ENCODE data around the gene CCDC149. TPM values are rescaled to one million over a fixed set of nuclear protein-coding genes. Genes with fewer than 3 reads are reported as not detected.
A peak's percentile ranks its signal among the peaks of the same experiment; 100 is the strongest.

Gene CCDC149
- total RNA-seq, 1 donor from 2014 or later, result 10.2 TPM

DNA sequence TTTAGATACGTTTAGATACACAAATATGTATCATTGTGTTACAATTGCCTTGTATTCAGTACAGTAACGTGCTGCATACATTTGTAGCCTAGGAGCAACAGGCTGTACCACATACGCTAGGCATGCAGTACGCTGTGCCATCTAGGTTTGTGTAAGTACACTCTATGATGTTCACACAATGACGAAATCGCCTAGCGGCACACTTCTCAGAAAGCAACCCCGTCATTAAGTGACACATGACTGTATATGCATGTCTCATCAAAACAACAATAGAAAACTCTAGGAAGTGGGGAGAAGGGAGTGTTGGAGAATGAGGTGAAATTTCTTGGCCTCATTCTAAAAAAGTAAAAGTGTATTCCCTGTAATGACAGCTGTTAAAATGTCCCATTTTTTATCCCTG lies 32.7 kb downstream of the CCDC149 start:
- no peak overlapping the region for H3K4me2 ChIP-seq (ENCODE audit: low read length)
- no peak for FAIRE-seq

DNA sequence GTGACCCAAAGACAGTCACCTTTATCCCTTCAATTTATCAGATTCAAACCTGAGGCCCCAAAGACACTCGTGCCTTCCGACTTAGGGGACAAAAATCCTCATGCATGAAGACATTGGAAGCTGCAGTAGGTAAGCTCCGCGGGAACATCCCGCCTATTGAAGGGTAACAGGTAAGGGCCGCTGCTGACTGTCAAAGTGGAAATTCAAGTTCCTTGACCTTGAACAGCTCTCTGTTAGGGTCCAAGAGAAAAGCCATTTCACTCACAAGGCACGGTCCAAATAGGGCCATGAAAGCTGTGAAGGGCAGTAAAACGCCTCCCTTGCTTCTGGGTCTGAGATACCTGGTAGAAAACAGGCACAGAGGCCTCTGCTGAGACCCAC lies 34.2 kb downstream of the CCDC149 start:
- Histone ChIP-seq H2AFZ (ENCODE audit: low read depth, low read length) (no peak overlapping the region), H3K4me3 (ENCODE audit: insufficient read depth, low read depth, low read length) (no peak overlapping the region), H3K27me3 (ENCODE audit: insufficient read depth, low read length) (no peaks in the 10 kb centered on the region), H3K4me2 (ENCODE audit: low read length) (no peak overlapping the region), H3K79me2 (ENCODE audit: insufficient read depth, low read length) (no peaks in the 10 kb centered on the region), H4K20me1 (ENCODE audit: insufficient read depth, low read length) (no peaks in the 10 kb centered on the region), H3K36me3 (ENCODE audit: insufficient read depth, low read length) (no peaks in the 10 kb centered on the region), H3K9me3 (ENCODE audit: insufficient read depth, low read depth, low read length) (no peaks in the 10 kb centered on the region), H3K27ac (ENCODE audit: low read depth, low read length) (no peak overlapping the region), H3K9ac (ENCODE audit: low read length) (no peak overlapping the region), H3K4me1 (ENCODE audit: insufficient read depth, low read length) (no peaks in the 10 kb centered on the region)
- H3K4me1 Mint-ChIP-seq (ENCODE audit: low read depth, unreplicated experiment), result no peaks in the 10 kb centered on the region
- FAIRE-seq (no peak), DNase-seq (ENCODE audit: low read depth) (no peak)
- TF ChIP-seq EZH2 (IDR thresholded peaks at IDR 0.05; ENCODE audit: insufficient read depth, low read length), result no peak
- TF ChIP-seq, protein P1, sequence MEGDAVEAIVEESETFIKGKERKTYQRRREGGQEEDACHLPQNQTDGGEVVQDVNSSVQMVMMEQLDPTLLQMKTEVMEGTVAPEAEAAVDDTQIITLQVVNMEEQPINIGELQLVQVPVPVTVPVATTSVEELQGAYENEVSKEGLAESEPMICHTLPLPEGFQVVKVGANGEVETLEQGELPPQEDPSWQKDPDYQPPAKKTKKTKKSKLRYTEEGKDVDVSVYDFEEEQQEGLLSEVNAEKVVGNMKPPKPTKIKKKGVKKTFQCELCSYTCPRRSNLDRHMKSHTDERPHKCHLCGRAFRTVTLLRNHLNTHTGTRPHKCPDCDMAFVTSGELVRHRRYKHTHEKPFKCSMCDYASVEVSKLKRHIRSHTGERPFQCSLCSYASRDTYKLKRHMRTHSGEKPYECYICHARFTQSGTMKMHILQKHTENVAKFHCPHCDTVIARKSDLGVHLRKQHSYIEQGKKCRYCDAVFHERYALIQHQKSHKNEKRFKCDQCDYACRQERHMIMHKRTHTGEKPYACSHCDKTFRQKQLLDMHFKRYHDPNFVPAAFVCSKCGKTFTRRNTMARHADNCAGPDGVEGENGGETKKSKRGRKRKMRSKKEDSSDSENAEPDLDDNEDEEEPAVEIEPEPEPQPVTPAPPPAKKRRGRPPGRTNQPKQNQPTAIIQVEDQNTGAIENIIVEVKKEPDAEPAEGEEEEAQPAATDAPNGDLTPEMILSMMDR (IDR thresholded peaks at IDR 0.05; ENCODE audit: insufficient read depth, low read depth, low read length), result no peak
- no peak overlapping the region for H3K4me3 Mint-ChIP-seq (ENCODE audit: unreplicated experiment)
- H3K27ac Mint-ChIP-seq (ENCODE audit: unreplicated experiment), result no peak overlapping the region
- H3K36me3 Mint-ChIP-seq (ENCODE audit: low read depth, unreplicated experiment), result peaks cover 6% of the 10 kb centered on the region
- no peaks in the 10 kb centered on the region for H3K9me3 Mint-ChIP-seq (ENCODE audit: unreplicated experiment)
- H3K27me3 Mint-ChIP-seq (ENCODE audit: low read depth, unreplicated experiment), result no peaks in the 10 kb centered on the region

More for the DNA sequence above, 32.7 kb downstream of the CCDC149 start:
- H3K36me3 ChIP-seq (ENCODE audit: insufficient read depth, low read length), result no peaks in the 10 kb centered on the region
- no peaks in the 10 kb centered on the region for H4K20me1 ChIP-seq (ENCODE audit: insufficient read depth, low read length)
- no peak overlapping the region for H3K9ac ChIP-seq (ENCODE audit: low read length)
- no peaks in the 10 kb centered on the region for H3K27me3 ChIP-seq (ENCODE audit: insufficient read depth, low read length)
- no peak for DNase-seq (ENCODE audit: low read depth)
- H2AFZ ChIP-seq (ENCODE audit: low read depth, low read length), result no peak overlapping the region
- Mint-ChIP-seq H3K27ac (ENCODE audit: unreplicated experiment) (no peak overlapping the region), H3K9me3 (ENCODE audit: unreplicated experiment) (no peaks in the 10 kb centered on the region), H3K4me1 (ENCODE audit: low read depth, unreplicated experiment) (peaks cover 3% of the 10 kb centered on the region), H3K36me3 (ENCODE audit: low read depth, unreplicated experiment) (peaks cover 6% of the 10 kb centered on the region), H3K27me3 (ENCODE audit: low read depth, unreplicated experiment) (no peaks in the 10 kb centered on the region), H3K4me3 (ENCODE audit: unreplicated experiment) (no peak overlapping the region)
- no peak overlapping the region for H3K4me3 ChIP-seq (ENCODE audit: insufficient read depth, low read depth, low read length)
- no peak for TF ChIP-seq EZH2 (IDR thresholded peaks at IDR 0.05; ENCODE audit: insufficient read depth, low read length)
- TF ChIP-seq, protein P1 (IDR thresholded peaks at IDR 0.05; ENCODE audit: insufficient read depth, low read depth, low read length), result no peak
- H3K79me2 ChIP-seq (ENCODE audit: insufficient read depth, low read length), result no peaks in the 10 kb centered on the region
- H3K4me1 ChIP-seq (ENCODE audit: insufficient read depth, low read length), result no peaks in the 10 kb centered on the region
- no peaks in the 10 kb centered on the region for H3K9me3 ChIP-seq (ENCODE audit: insufficient read depth, low read depth, low read length)
- H3K27ac ChIP-seq (ENCODE audit: low read depth, low read length), result no peak overlapping the region

DNA sequence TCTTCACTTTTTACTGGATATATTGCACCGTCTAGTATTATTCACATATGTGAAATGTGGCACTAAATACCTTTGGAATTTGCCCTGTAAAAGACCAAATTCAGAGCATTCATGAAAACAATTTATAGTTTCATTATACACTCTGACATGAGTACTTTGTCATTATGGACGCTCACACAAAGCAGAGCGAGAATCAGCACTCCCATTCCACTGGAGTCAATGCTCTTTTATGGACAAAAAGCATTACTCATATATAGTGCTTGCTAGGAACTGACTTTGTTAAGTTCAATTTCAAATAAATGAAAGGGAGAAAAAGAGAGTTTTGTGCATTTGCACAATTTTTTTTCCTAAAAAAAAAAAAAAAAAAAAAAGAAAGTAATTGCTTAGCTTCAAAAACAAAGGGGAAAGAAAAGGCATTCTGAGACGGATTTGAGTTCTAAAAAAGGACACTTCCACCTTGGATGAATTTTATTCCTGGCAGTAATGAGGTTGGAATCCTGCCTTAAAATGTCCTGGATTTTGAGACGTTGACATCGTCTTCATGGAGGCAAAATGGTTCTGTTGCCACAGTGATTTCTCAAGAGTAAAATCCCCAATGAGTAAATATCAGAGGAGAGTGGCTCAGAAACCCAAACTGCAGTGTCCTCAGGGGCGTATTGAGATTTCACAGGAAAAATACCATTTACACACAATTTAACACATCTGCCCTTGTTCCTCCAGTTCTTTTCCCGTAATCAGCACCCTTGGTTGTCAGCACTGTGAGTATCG lies 34.8 kb downstream of the CCDC149 start:
- peaks cover 10% of the 10 kb centered on the region for H3K36me3 Mint-ChIP-seq (ENCODE audit: low read depth, unreplicated experiment)
- no peak overlapping the region for H3K4me2 ChIP-seq (ENCODE audit: low read length)
- no peaks in the 10 kb centered on the region for H3K9me3 Mint-ChIP-seq (ENCODE audit: unreplicated experiment)
- H3K36me3 ChIP-seq (ENCODE audit: insufficient read depth, low read length), result no peaks in the 10 kb centered on the region
- DNase-seq (ENCODE audit: low read depth), result peak; percentile 21
- H3K27ac Mint-ChIP-seq (ENCODE audit: unreplicated experiment), result no peak overlapping the region
- no peaks in the 10 kb centered on the region for H3K4me1 Mint-ChIP-seq (ENCODE audit: low read depth, unreplicated experiment)
- H3K4me3 ChIP-seq (ENCODE audit: insufficient read depth, low read depth, low read length), result no peak overlapping the region
- H3K4me1 ChIP-seq (ENCODE audit: insufficient read depth, low read length), result no peaks in the 10 kb centered on the region
- FAIRE-seq, result no peak
- no peak overlapping the region for H3K4me3 Mint-ChIP-seq (ENCODE audit: unreplicated experiment)
- no peaks in the 10 kb centered on the region for H3K27me3 ChIP-seq (ENCODE audit: insufficient read depth, low read length)
- no peaks in the 10 kb centered on the region for H4K20me1 ChIP-seq (ENCODE audit: insufficient read depth, low read length)
- H3K9me3 ChIP-seq (ENCODE audit: insufficient read depth, low read depth, low read length), result no peaks in the 10 kb centered on the region
- TF ChIP-seq EZH2 (IDR thresholded peaks at IDR 0.05; ENCODE audit: insufficient read depth, low read length), result no peak
- TF ChIP-seq, protein P1 (IDR thresholded peaks at IDR 0.05; ENCODE audit: insufficient read depth, low read depth, low read length), result no peak
- H3K79me2 ChIP-seq (ENCODE audit: insufficient read depth, low read length), result no peaks in the 10 kb centered on the region
- H3K9ac ChIP-seq (ENCODE audit: low read length), result no peak overlapping the region
- no peak overlapping the region for H3K27ac ChIP-seq (ENCODE audit: low read depth, low read length)
- no peaks in the 10 kb centered on the region for H3K27me3 Mint-ChIP-seq (ENCODE audit: low read depth, unreplicated experiment)
- H2AFZ ChIP-seq (ENCODE audit: low read depth, low read length), result no peak overlapping the region

Measured in astrocyte (in vitro differentiated cells and primary cell).